ENCODE data around the gene NUFIP2. TPM values are rescaled to one million over a fixed set of nuclear protein-coding genes. Genes with fewer than 3 reads are reported as not detected.

NUFIP2 gene
- total and polyA plus RNA-seq, 5 donors from 2014 or later = 6.4 to 80.6 (median 8.5) TPM

DNA sequence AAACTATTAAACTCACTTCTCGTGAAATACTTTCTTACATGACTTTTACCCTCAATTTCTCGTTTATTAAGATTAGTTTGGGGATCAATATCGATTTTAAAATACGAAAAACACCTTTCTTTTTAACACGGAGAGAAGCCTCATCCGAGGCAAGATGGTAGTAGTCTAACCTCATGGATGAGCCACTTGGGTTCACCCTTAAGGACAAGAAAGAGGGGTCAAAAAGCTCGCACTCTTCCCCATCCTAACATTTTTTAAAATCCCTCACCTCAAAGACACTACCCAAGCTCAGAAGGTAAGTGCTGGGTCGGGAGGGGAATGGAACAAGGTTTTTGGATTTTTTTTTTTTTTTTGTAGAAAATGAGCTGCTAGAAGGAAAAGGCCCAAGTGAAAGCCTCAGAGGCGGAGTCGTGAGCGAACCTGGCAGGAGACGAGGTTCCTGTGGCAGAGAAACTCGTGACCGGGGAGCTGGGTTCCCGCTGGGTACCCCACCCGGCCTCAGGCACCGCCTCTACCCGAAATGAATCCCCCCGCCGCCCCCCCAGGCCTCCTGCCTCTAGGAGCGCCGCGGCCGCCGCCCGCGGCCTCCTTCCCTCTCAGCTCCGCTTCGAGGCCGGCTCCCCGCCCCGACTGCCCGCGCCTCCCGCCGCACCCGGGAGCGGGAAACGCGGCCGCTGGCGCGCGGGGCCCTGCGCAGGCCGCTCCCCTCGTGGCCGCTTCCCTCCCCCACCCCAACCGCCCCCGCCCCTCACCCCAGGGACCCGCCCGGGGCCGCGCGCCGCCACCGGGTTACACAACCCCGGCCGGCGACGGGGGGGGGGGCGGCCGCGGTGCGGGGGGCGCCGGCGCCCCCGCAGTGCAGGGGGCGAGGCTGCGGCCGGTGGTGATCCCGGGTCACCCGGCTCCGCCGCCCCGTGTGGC is 1.6 kb downstream of the NUFIP2 start:
- Mint-ChIP-seq H3K4me3 (peak overlapping the region; percentile 99 to 100 (median 100)), H3K9me3 (peaks cover 0 to 2% (median 0%) of the 10 kb centered on the region in 7 donors), H3K4me1 (peaks cover 29 to 64% (median 42%) of the 10 kb centered on the region in 4 donors), H3K27ac (peak overlapping the region; percentile 89 to 96 (median 94)), H3K36me3 (peaks cover 29% of the 10 kb centered on the region), H3K27me3 (peaks cover 4% of the 10 kb centered on the region)
- DNase-seq (peak; percentile 41 to 75 (median 44)), ATAC-seq (ENCODE audit: low read depth in 2 of 2) (no peak)
- Histone ChIP-seq H3K9me3 (ENCODE audit: control insufficient read depth in 2 of 2, low read length in 2 of 2) (no peaks in the 10 kb centered on the region), H3K27ac (ENCODE audit: insufficient read depth, low read length, poor library complexity, severe bottlenecking) (peak overlapping the region; percentile 94), H3K4me3 (ENCODE audit: low read depth, low read length) (peak overlapping the region; percentile 88), H3K36me3 (ENCODE audit: control insufficient read depth, insufficient read depth, low read length) (peaks cover 24% of the 10 kb centered on the region), H3K27me3 (ENCODE audit: control insufficient read depth, insufficient read depth, low read length) (no peaks in the 10 kb centered on the region), H3K4me1 (ENCODE audit: control insufficient read depth, insufficient read depth, low read length, poor library complexity, severe bottlenecking) (peaks cover 46% of the 10 kb centered on the region)

DNA sequence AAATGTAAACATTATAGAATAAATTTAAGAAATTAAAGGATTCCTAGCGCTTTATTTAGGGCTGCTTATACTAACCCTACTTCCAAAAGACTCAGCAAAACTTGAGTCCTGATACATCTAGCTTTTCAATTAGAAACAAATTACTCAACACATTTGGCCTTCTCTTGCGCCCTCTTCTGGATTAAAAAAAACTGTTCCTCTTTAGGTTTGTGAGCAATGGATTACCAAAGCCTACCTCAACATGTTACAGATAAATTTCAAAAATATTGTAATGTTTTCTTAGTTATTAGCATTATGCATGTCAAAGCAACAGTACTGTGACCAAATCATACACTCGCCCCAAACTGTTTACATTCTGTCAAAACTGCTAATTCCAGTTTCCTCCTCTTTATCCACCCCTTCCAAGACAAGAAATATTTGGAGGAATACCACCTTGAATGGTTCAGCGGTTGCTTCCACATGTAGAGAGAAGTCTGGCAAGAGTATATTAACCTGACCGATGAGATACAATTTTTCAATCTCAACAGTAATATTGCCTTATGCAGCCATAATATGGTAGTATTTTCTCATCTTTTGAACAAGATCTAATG is 2.7 kb downstream of the NUFIP2 start:
- peaks cover 48% of the 10 kb centered on the region for H3K4me1 ChIP-seq (ENCODE audit: control insufficient read depth, insufficient read depth, low read length, poor library complexity, severe bottlenecking)
- peaks cover 34 to 75% (median 51%) of the 10 kb centered on the region in 4 donors for H3K4me1 Mint-ChIP-seq
- ATAC-seq (ENCODE audit: low read depth in 2 of 2) = no peak
- H3K27ac Mint-ChIP-seq = peak overlapping the region; percentile 82 to 96 (median 89)
- H3K36me3 ChIP-seq (ENCODE audit: control insufficient read depth, insufficient read depth, low read length) = peaks cover 35% of the 10 kb centered on the region
- H3K27ac ChIP-seq (ENCODE audit: insufficient read depth, low read length, poor library complexity, severe bottlenecking) = peak overlapping the region; percentile 84
- H3K36me3 Mint-ChIP-seq = peaks cover 40% of the 10 kb centered on the region
- peaks cover 4% of the 10 kb centered on the region for H3K27me3 Mint-ChIP-seq
- peak; percentile 10 to 80 (median 75) for DNase-seq
- peak overlapping the region; percentile 91 to 99 (median 94) for H3K4me3 Mint-ChIP-seq
- peak overlapping the region; percentile 88 for H3K4me3 ChIP-seq (ENCODE audit: low read depth, low read length)
- no peaks in the 10 kb centered on the region for H3K27me3 ChIP-seq (ENCODE audit: control insufficient read depth, insufficient read depth, low read length)
- H3K9me3 ChIP-seq (ENCODE audit: control insufficient read depth in 2 of 2, low read length in 2 of 2) = no peaks in the 10 kb centered on the region
- peaks cover 0 to 2% (median 0%) of the 10 kb centered on the region in 7 donors for H3K9me3 Mint-ChIP-seq

DNA sequence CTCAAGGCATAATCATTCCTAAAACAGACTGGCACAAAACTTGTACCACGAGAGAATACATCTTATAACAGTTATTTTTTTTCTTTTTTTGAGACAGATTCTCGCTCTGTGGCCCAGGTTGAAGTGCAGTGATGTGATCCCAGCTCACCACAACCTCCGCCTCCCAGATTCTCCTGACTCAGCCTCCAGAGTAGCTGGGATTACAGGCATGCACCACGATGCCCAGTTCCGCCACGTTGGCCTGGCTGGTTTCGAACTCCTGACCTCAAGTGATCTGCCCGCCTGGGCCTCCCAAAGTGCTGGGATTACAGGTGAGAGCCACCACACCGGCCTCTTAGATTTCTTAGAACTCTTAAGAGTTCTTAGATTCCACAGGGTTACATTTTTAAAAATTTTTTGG is 4.1 kb downstream of the NUFIP2 start:
- H3K9me3 ChIP-seq (ENCODE audit: control insufficient read depth in 2 of 2, low read length in 2 of 2) = no peaks in the 10 kb centered on the region
- H3K4me1 ChIP-seq (ENCODE audit: control insufficient read depth, insufficient read depth, low read length, poor library complexity, severe bottlenecking) = peaks cover 49% of the 10 kb centered on the region
- Mint-ChIP-seq H3K27me3 (peaks cover 4% of the 10 kb centered on the region), H3K4me3 (peak overlapping the region; percentile 57 to 83 (median 80)), H3K4me1 (peaks cover 32 to 82% (median 55%) of the 10 kb centered on the region in 4 donors), H3K36me3 (peaks cover 43% of the 10 kb centered on the region), H3K27ac (peak overlapping the region in 2 of 3 donors; percentile 6 to 68), H3K9me3 (peaks cover 0 to 2% (median 0%) of the 10 kb centered on the region in 7 donors)
- H3K4me3 ChIP-seq (ENCODE audit: low read depth, low read length) = peak overlapping the region; percentile 88
- ATAC-seq (ENCODE audit: low read depth in 2 of 2) (no peak), DNase-seq (no peak)
- H3K36me3 ChIP-seq (ENCODE audit: control insufficient read depth, insufficient read depth, low read length) = peaks cover 45% of the 10 kb centered on the region
- H3K27me3 ChIP-seq (ENCODE audit: control insufficient read depth, insufficient read depth, low read length) = no peaks in the 10 kb centered on the region
- H3K27ac ChIP-seq (ENCODE audit: insufficient read depth, low read length, poor library complexity, severe bottlenecking) = peak overlapping the region; percentile 38

DNA sequence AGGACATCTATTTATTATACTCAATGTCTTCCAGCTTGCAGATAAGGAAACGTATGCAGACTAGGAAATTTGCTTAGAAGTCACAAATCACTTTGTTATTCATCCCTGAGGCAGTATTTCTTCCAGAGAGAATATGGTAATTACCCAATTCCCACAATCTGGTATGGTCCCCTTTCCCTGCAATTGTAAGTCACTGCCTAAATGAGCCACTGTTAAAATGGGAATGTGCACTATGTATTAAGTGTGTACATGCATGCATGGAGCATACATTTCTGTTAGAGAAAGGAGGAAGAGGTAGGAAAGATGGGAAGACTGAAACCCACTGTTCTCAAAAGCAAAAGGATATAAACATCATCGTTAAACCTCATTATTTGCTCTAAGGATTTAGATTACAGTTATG is 10.0 kb downstream of the NUFIP2 start:
- Histone ChIP-seq H3K4me1 (ENCODE audit: control insufficient read depth, insufficient read depth, low read length, poor library complexity, severe bottlenecking) (peaks cover 19% of the 10 kb centered on the region), H3K4me3 (ENCODE audit: low read depth, low read length) (peak overlapping the region; percentile 51), H3K9me3 (ENCODE audit: control insufficient read depth in 2 of 2, low read length in 2 of 2) (peaks cover 11 to 17% of the 10 kb centered on the region in 2 experiments), H3K36me3 (ENCODE audit: control insufficient read depth, insufficient read depth, low read length) (peaks cover 80% of the 10 kb centered on the region), H3K27ac (ENCODE audit: insufficient read depth, low read length, poor library complexity, severe bottlenecking) (no peak overlapping the region), H3K27me3 (ENCODE audit: control insufficient read depth, insufficient read depth, low read length) (no peaks in the 10 kb centered on the region)
- H3K36me3 Mint-ChIP-seq = peaks cover 60% of the 10 kb centered on the region
- peak overlapping the region; percentile 55 to 74 (median 66) for H3K4me3 Mint-ChIP-seq
- DNase-seq (no peak), ATAC-seq (ENCODE audit: low read depth in 2 of 2) (no peak)
- peak overlapping the region in 2 of 3 donors; percentile 2 to 45 for H3K27ac Mint-ChIP-seq
- H3K9me3 Mint-ChIP-seq = peaks cover 0 to 11% (median 5%) of the 10 kb centered on the region in 7 donors
- H3K4me1 Mint-ChIP-seq = peaks cover 30 to 83% (median 45%) of the 10 kb centered on the region in 4 donors
- H3K27me3 Mint-ChIP-seq = no peaks in the 10 kb centered on the region

DNA sequence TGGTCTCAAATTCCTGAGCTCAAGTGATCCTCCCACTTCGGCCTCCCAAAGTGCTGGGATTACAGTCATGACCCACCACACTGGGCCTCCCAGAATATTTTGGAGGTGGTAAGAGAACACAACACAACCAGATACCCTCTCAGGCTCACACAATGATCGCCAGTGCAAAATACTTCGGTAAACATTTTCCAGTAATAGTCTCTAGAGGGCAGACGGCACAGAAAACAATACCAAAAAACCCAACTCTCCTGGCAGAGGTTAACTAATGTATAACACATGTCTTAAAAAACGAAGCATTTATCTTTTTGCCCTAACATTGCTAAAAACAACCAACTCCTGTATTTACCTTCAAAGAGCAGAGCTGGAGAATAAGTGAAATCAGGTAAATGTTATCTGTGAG is 10.5 kb downstream of the NUFIP2 start:
- Mint-ChIP-seq H3K4me3 (peak overlapping the region in 3 of 4 donors; percentile 60 to 74 (median 73)), H3K4me1 (peaks cover 35 to 83% (median 41%) of the 10 kb centered on the region in 4 donors), H3K27ac (peak overlapping the region in 2 of 3 donors; percentile 2 to 66), H3K9me3 (peaks cover 0 to 15% (median 5%) of the 10 kb centered on the region in 7 donors), H3K27me3 (no peaks in the 10 kb centered on the region), H3K36me3 (peaks cover 61% of the 10 kb centered on the region)
- Histone ChIP-seq H3K27ac (ENCODE audit: insufficient read depth, low read length, poor library complexity, severe bottlenecking) (no peak overlapping the region), H3K4me1 (ENCODE audit: control insufficient read depth, insufficient read depth, low read length, poor library complexity, severe bottlenecking) (peaks cover 14% of the 10 kb centered on the region), H3K9me3 (ENCODE audit: control insufficient read depth in 2 of 2, low read length in 2 of 2) (peaks cover 15 to 21% of the 10 kb centered on the region in 2 experiments), H3K27me3 (ENCODE audit: control insufficient read depth, insufficient read depth, low read length) (no peaks in the 10 kb centered on the region), H3K36me3 (ENCODE audit: control insufficient read depth, insufficient read depth, low read length) (peaks cover 81% of the 10 kb centered on the region), H3K4me3 (ENCODE audit: low read depth, low read length) (peak overlapping the region; percentile 51)
- ATAC-seq (ENCODE audit: low read depth in 2 of 2) = no peak
- no peak for DNase-seq

DNA sequence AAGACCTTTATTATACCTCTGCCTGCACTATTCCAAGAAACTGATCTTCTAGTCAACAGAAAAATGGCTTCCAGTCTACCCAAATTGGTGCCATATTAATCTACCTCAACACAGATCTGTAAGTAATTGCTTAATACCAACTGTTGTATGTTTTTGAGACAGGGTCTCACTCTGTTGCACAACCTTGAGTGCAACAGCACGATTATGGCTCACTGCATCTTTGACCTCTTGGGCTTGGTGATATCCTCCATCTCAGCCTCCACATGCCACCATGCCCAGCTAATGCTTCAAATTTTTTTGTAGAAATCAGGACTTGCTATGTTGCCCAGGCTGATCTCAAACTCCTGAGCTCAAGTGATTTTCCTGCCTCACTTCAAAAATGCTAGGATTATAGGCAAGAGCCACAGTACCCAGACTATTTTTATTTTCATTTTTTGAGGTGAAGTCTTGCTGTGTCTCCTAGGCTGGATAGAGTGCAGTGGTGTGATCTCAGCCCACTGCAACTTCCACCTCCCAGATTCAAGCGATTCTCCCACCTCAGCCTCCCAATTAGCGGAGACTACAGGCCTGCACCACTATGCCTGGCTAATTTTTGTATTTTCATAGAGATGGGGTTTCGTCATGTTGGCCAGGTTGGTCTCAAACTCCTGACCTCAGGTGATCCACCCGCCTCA is 14.4 kb downstream of the NUFIP2 start:
- Histone ChIP-seq H3K4me1 (ENCODE audit: control insufficient read depth, insufficient read depth, low read length, poor library complexity, severe bottlenecking) (peaks cover 34% of the 10 kb centered on the region), H3K9me3 (ENCODE audit: control insufficient read depth in 2 of 2, low read length in 2 of 2) (peaks cover 19 to 21% of the 10 kb centered on the region in 2 experiments), H3K27me3 (ENCODE audit: control insufficient read depth, insufficient read depth, low read length) (no peaks in the 10 kb centered on the region), H3K4me3 (ENCODE audit: low read depth, low read length) (peak overlapping the region; percentile 8), H3K36me3 (ENCODE audit: control insufficient read depth, insufficient read depth, low read length) (peaks cover 66% of the 10 kb centered on the region), H3K27ac (ENCODE audit: insufficient read depth, low read length, poor library complexity, severe bottlenecking) (no peak overlapping the region)
- Mint-ChIP-seq H3K36me3 (peaks cover 57% of the 10 kb centered on the region), H3K27ac (no peak overlapping the region), H3K4me3 (peak overlapping the region in 1 of 4 donors; percentile 27), H3K9me3 (peaks cover 0 to 21% (median 6%) of the 10 kb centered on the region in 7 donors), H3K27me3 (no peaks in the 10 kb centered on the region), H3K4me1 (peaks cover 41 to 81% (median 44%) of the 10 kb centered on the region in 4 donors)
- DNase-seq (no peak), ATAC-seq (ENCODE audit: low read depth in 2 of 2) (no peak)

DNA sequence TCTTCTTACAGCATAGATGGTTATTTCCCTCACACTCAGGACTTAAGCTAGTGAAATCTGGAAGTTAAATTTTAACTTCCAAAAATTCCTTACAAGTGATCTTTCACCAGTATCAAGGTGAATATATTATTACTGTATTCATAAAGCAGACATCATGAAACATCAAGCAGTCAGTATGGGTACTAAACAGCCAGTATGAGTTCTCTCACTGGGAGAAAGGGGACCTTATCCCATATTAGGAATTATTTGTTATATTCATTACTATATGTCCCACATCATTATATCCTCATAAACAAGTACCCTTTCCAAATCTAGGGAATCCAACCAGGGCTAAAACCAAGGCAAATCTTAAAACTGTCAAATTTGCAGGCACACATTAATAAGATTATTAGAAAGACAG is 15.3 kb downstream of the NUFIP2 start:
- ATAC-seq (ENCODE audit: low read depth in 2 of 2) = no peak
- H3K27ac Mint-ChIP-seq = peak overlapping the region in 1 of 3 donors; percentile 32

More for the DNA sequence above, 15.3 kb downstream of the NUFIP2 start:
- Histone ChIP-seq H3K4me1 (ENCODE audit: control insufficient read depth, insufficient read depth, low read length, poor library complexity, severe bottlenecking) (peaks cover 27% of the 10 kb centered on the region), H3K36me3 (ENCODE audit: control insufficient read depth, insufficient read depth, low read length) (peaks cover 63% of the 10 kb centered on the region), H3K9me3 (ENCODE audit: control insufficient read depth in 2 of 2, low read length in 2 of 2) (peaks cover 19 to 21% of the 10 kb centered on the region in 2 experiments), H3K27ac (ENCODE audit: insufficient read depth, low read length, poor library complexity, severe bottlenecking) (no peak overlapping the region), H3K4me3 (ENCODE audit: low read depth, low read length) (peak overlapping the region; percentile 15), H3K27me3 (ENCODE audit: control insufficient read depth, insufficient read depth, low read length) (no peaks in the 10 kb centered on the region)
- peaks cover 0 to 21% (median 6%) of the 10 kb centered on the region in 7 donors for H3K9me3 Mint-ChIP-seq
- H3K4me3 Mint-ChIP-seq = peak overlapping the region in 1 of 4 donors; percentile 35
- no peaks in the 10 kb centered on the region for H3K27me3 Mint-ChIP-seq
- peaks cover 43 to 82% (median 47%) of the 10 kb centered on the region in 4 donors for H3K4me1 Mint-ChIP-seq
- DNase-seq = no peak
- H3K36me3 Mint-ChIP-seq = peaks cover 57% of the 10 kb centered on the region

Measured in CD4-positive, CD25-positive, alpha-beta regulatory T cell (primary cell).